HCT116 (cell line): ENCODE measurements around the gene CACNA1A. TPM values are rescaled to one million over a fixed set of nuclear protein-coding genes. Genes with fewer than 3 reads are reported as not detected.

Experiments
- ATAC-seq: fragments of 200-7000 bp; cut with Tn5 transposase; 2 replicates; pipeline ENCODE4 v1.9.1; 2020; ENCODE audit warnings: mild to moderate bottlenecking, moderate library complexity
- BruUV-seq: library from RNA; stranded (reverse); fragments of 400-500 nt; replicated peaks from 2 replicates; lab custom pipeline; 2021; lab: Mats Ljungman, UMichigan
- CTCF ChIA-PET: fragments of 300-600 bp; sonication (Branson Sonifier 250); formaldehyde crosslinking; loops from one replicate; lab custom pipeline; 2021; ENCODE audit warnings: antibody characterized with exemption; lab: Charles Lee
- POLR2A ChIA-PET: fragments of 300-600, 350-600 bp; sonication (Branson Sonifier 250); formaldehyde crosslinking; loops from one replicate; lab custom pipeline; 2021; ENCODE audit warnings: antibody characterized with exemption; lab: Charles Lee
- RAD21 ChIA-PET, 2 experiments: fragments of 300-600 bp; sonication (Branson Sonifier 250); formaldehyde crosslinking; loops; one replicate each; lab custom pipeline; 2023; ENCODE audit warnings: low total read pairs in 2 of 2; ENCODE audit not compliant: uncharacterized antibody in 2 of 2, unreplicated experiment in 2 of 2, low non-redundant PET in 1 of 2; lab: Charles Lee
- DNase-seq: peaks from one replicate; pipeline ENCODE4 v3.0.0-alpha.2; 2010; ENCODE audit warnings: low read depth, low spot score
- H2AFZ ChIP-seq: fragments of 200-600 bp; shearing (Covaris generic), sonication (generic); 2 replicates; pipeline ENCODE4 v1.6.1; 2017; ENCODE audit warnings: low read depth, mixed run types, mixed read lengths, antibody characterized with exemption, low read length; ENCODE audit not compliant: poor library complexity, severe bottlenecking
- H3K27ac ChIP-seq: 2 replicates; pipeline ENCODE4 v1.5.1; 2012; ENCODE audit warnings: low read depth, low read length
- H3K27me3 ChIP-seq: fragments of 200-600 bp; sonication (generic); 2 replicates; pipeline ENCODE4 v1.6.1; 2016; ENCODE audit warnings: mixed run types, low read length, mixed read lengths; ENCODE audit not compliant: insufficient read depth
- H3K36me3 ChIP-seq, 2 experiments: fragments of 200-500 bp in 1 of 2; fragments of 200-600 bp in 1 of 2; sonication (Bioruptor generic) in 1 of 2; sonication (generic) in 1 of 2; 2 replicates each; pipeline versions ENCODE4 v1.5.1 to v1.6.1; 2014 to 2016; ENCODE audit warnings: low read length in 2 of 2, inconsistent platforms in 1 of 2, mixed read lengths in 1 of 2, mixed run types in 1 of 2; ENCODE audit not compliant: insufficient read depth in 2 of 2, control insufficient read depth in 1 of 2
- H3K4me1 ChIP-seq, 2 experiments: fragments of 200-600 bp in 1 of 2; sonication (generic) in 1 of 2; 2 replicates each; pipeline versions ENCODE4 v1.5.1 to v1.6.1; 2012 to 2017; ENCODE audit warnings: low read length in 2 of 2, inconsistent platforms in 1 of 2, mild to moderate bottlenecking in 1 of 2, mixed read lengths in 1 of 2, mixed run types in 1 of 2, moderate library complexity in 1 of 2; ENCODE audit not compliant: insufficient read depth in 2 of 2, control insufficient read depth in 1 of 2
- H3K4me2 ChIP-seq: fragments of 200-600 bp; sonication (generic); 2 replicates; pipeline ENCODE4 v1.6.1; 2017; ENCODE audit warnings: mixed run types, low read length, mixed read lengths
- H3K4me3 ChIP-seq, 2 experiments: fragments of 200-600 bp in 1 of 2; sonication (generic) in 1 of 2; replicated peaks in 1 of 2; 2 replicates each; pipeline ENCODE4 v1.5.1; 2011 to 2016; ENCODE audit warnings: low read length in 2 of 2, control low read depth in 1 of 2, low read depth in 1 of 2, mild to moderate bottlenecking in 1 of 2, mixed read lengths in 1 of 2, mixed run types in 1 of 2
- H3K79me2 ChIP-seq: fragments of 200-600 bp; sonication (generic); 2 replicates; pipeline ENCODE4 v1.6.1; 2017; ENCODE audit warnings: mild to moderate bottlenecking, mixed run types, low read length, moderate library complexity, mixed read lengths; ENCODE audit not compliant: insufficient read depth
- H3K9ac ChIP-seq: fragments of 200-600 bp; sonication (generic); 2 replicates; pipeline ENCODE4 v1.6.1; 2016; ENCODE audit warnings: low read length, mixed read lengths
- H3K9me2 ChIP-seq: fragments of 200-600 bp; sonication (generic), shearing (Covaris generic); 2 replicates; pipeline ENCODE4 v1.6.1; 2017; ENCODE audit warnings: mixed run types, mild to moderate bottlenecking, moderate library complexity; ENCODE audit not compliant: insufficient read depth
- H3K9me3 ChIP-seq, 2 experiments: fragments of 200-500 bp in 1 of 2; fragments of 200-600 bp in 1 of 2; sonication (Bioruptor generic) in 1 of 2; sonication (generic) in 1 of 2; 2 replicates each; pipeline ENCODE4 v1.6.1; 2014 to 2017; ENCODE audit warnings: low read length in 2 of 2, mixed read lengths in 2 of 2, inconsistent platforms in 1 of 2, low read depth in 1 of 2, mild to moderate bottlenecking in 1 of 2, mixed run types in 1 of 2, moderate library complexity in 1 of 2; ENCODE audit not compliant: control insufficient read depth in 1 of 2, insufficient read depth in 1 of 2
- H4K20me1 ChIP-seq: fragments of 200-600 bp; sonication (generic), shearing (Covaris generic); 2 replicates; pipeline ENCODE4 v1.6.1; 2017; ENCODE audit warnings: mixed run types, mild to moderate bottlenecking, moderate library complexity; ENCODE audit not compliant: insufficient read depth
- CBX3 ChIP-seq: IDR thresholded peaks from 2 replicates; pipeline ENCODE4 v1.6.1; 2012; ENCODE audit warnings: low read depth
- CEBPB ChIP-seq: IDR thresholded peaks from 2 replicates; pipeline ENCODE4 v1.6.1; 2012; ENCODE audit warnings: low read depth
- ELF1 ChIP-seq: IDR thresholded peaks from 2 replicates; pipeline ENCODE4 v1.6.1; 2012; ENCODE audit warnings: low read depth, borderline replicate concordance
- EZH2 ChIP-seq: fragments of 200-600 bp; sonication (generic); IDR thresholded peaks from 2 replicates; pipeline ENCODE4 v1.6.1; 2017; ENCODE audit warnings: antibody characterized with exemption, mixed run types
- EZH2phosphoT487 ChIP-seq: fragments of 200-600 bp; IDR thresholded peaks from 2 replicates; pipeline ENCODE4 v1.6.1; 2018; ENCODE audit warnings: antibody characterized with exemption, borderline replicate concordance
- FOSL1 ChIP-seq: IDR thresholded peaks from 2 replicates; pipeline ENCODE4 v1.6.1; 2012; ENCODE audit warnings: low read depth
- JUND ChIP-seq: IDR thresholded peaks from 2 replicates; pipeline ENCODE4 v1.6.1; 2012
- MAX ChIP-seq: IDR thresholded peaks from 2 replicates; pipeline ENCODE4 v1.6.1; 2012
- POLR2A ChIP-seq: IDR thresholded peaks from 2 replicates; pipeline ENCODE4 v1.7.0; 2011; ENCODE audit warnings: borderline replicate concordance; ENCODE audit not compliant: insufficient read depth, insufficient read length; ENCODE audit errors: extremely low read depth
- RAD21 ChIP-seq: IDR thresholded peaks from 2 replicates; pipeline ENCODE4 v1.6.1; 2012; ENCODE audit warnings: low read depth, mild to moderate bottlenecking
- REST ChIP-seq: IDR thresholded peaks from 2 replicates; pipeline ENCODE4 v1.6.1; 2012; ENCODE audit warnings: low read depth
- SIN3A ChIP-seq: IDR thresholded peaks from 2 replicates; pipeline ENCODE4 v1.6.1; 2012; ENCODE audit warnings: low read depth
- SP1 ChIP-seq: IDR thresholded peaks from 2 replicates; pipeline ENCODE4 v1.6.1; 2012; ENCODE audit warnings: low read depth
- SRF ChIP-seq: IDR thresholded peaks from 2 replicates; pipeline ENCODE4 v1.6.1; 2012; ENCODE audit warnings: low read depth
- TCF7L2 ChIP-seq: IDR thresholded peaks from 2 replicates; pipeline ENCODE4 v1.7.0; 2011; ENCODE audit warnings: borderline replicate concordance, inconsistent platforms; ENCODE audit not compliant: insufficient read depth, insufficient read length; ENCODE audit errors: extremely low read depth
- ZBTB33 ChIP-seq: IDR thresholded peaks from 2 replicates; pipeline ENCODE4 v1.6.1; 2011; ENCODE audit warnings: mild to moderate bottlenecking, low read length, moderate library complexity; ENCODE audit not compliant: insufficient replicate concordance; ENCODE audit errors: extremely low read depth
- ZFX ChIP-seq: fragments of 450-650 bp; IDR thresholded peaks from 2 replicates; pipeline ENCODE4 v1.6.1; 2017
- ZNF274 ChIP-seq: fragments of 200-500 bp; sonication (Bioruptor generic); IDR thresholded peaks from 2 replicates; pipeline ENCODE4 v1.6.1; 2014; ENCODE audit warnings: mild to moderate bottlenecking, low read depth, low read length, inconsistent platforms
- intact Hi-C: fragments of 100-400 bp; cut with micrococcal nuclease; formaldehyde crosslinking; loops from 2 replicates; pipeline ENCODE4 v1.10.0; 2022
- total RNA-seq: library from RNA; stranded (reverse); gene quantifications from one replicate; pipeline ENCODE4 v1.2.1, GENCODE V29; 2021; ENCODE audit not compliant: unreplicated experiment

The CACNA1A gene
- total RNA-seq, 1 experiment from 2014 or later: 7.5 TPM

- BruUV-seq: no TSS peak
- DNase-seq: no peak
- CTCF ChIA-PET: interaction anchor here (1.4 kb wide), 1 partner anchor 8 kb away, joined by 8 read pairs; no protein-coding TSS in a partner anchor
Observed at GRCh38 chr19:13270514-13271105, 235.7 kb downstream of the CACNA1A start.

More at GRCh38 chr19:13270514-13271105, 235.7 kb downstream of the CACNA1A start:
- Histone ChIP-seq H3K79me2 (no peaks in the 10 kb centered on the region), H3K9me3 (no peaks in the 10 kb centered on the region; a peak in 1 of 4 replicates), H2AFZ (no peak overlapping the region), H3K9ac (no peak overlapping the region), H3K4me2 (no peak overlapping the region), H3K27me3 (no peaks in the 10 kb centered on the region), H4K20me1 (no peaks in the 10 kb centered on the region), H3K36me3 (no peaks in the 10 kb centered on the region), H3K4me1 (no peaks in the 10 kb centered on the region), H3K27ac (no peak overlapping the region), H3K4me3 (no peak overlapping the region), H3K9me2 (no peaks in the 10 kb centered on the region)
- no peak for TF ChIP-seq SP1
- TF ChIP-seq RAD21: no peak
- no peak for TF ChIP-seq EZH2phosphoT487
- TF ChIP-seq REST: no peak
- TF ChIP-seq SIN3A: no peak
- no peak for TF ChIP-seq FOSL1
- no peak for TF ChIP-seq CBX3
- no peak for TF ChIP-seq JUND
- TF ChIP-seq SRF: no peak
- TF ChIP-seq MAX: no peak
- TF ChIP-seq TCF7L2: no peak
- no peak for TF ChIP-seq ZFX
- no peak for TF ChIP-seq CEBPB
- no peak for TF ChIP-seq ZBTB33
- TF ChIP-seq POLR2A: no peak
- TF ChIP-seq ELF1: no peak
- no peak for TF ChIP-seq ZNF274
- TF ChIP-seq EZH2: no peak
- ChIA-PET RAD21 (interaction anchor here in 1 of 2 experiments (0.7 kb wide), 1 partner anchor 49 kb away, joined by 6 read pairs; no protein-coding TSS in a partner anchor), POLR2A (interaction anchor here (1.2 kb wide), 1 partner anchor 8 kb away, joined by 3 read pairs; no protein-coding TSS in a partner anchor)
- intact Hi-C loops: loop anchor here (10.0 kb wide), 1 partner anchor 454 kb away; no protein-coding TSS in a partner anchor
- no peak for ATAC-seq
